GM18517 (cell line): ENCODE results near the gene IQCC.

Experiments
- ATAC-seq: cut with Tn5 transposase; IDR thresholded peaks from one replicate; pipeline ENCODE4 v1.9.1; 2021; ENCODE audit warnings: mild to moderate bottlenecking, moderate library complexity; ENCODE audit not compliant: unreplicated experiment

Gene IQCC

GRCh38 chr1:32195531-32195930 lies 9.9 kb upstream of the IQCC start:
- ATAC-seq: no peak

- ATAC-seq: no peak
Measured at GRCh38 chr1:32195972-32196823, 9.3 kb upstream of the IQCC start.

GRCh38 chr1:32197074-32197473 lies 8.4 kb upstream of the IQCC start:
- no peak for ATAC-seq

DNA sequence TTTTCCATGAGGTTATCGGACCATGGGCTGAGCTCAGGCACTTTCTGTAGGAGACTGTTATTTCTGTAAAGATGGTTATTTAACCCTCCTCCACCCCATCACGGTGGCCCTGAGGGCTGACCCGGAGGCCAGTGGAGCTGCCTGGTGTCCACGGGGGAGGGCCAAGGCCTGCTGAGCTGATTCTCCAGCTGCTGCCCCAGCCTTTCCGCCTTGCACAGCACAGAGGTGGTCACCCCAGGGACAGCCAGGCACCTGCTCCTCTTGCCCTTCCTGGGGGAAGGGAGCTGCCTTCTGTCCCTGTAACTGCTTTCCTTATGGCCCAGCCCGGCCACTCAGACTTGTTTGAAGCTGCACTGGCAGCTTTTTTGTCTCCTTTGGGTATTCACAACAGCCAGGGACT lies 7.6 kb upstream of the IQCC start:
- no peak for ATAC-seq

DNA sequence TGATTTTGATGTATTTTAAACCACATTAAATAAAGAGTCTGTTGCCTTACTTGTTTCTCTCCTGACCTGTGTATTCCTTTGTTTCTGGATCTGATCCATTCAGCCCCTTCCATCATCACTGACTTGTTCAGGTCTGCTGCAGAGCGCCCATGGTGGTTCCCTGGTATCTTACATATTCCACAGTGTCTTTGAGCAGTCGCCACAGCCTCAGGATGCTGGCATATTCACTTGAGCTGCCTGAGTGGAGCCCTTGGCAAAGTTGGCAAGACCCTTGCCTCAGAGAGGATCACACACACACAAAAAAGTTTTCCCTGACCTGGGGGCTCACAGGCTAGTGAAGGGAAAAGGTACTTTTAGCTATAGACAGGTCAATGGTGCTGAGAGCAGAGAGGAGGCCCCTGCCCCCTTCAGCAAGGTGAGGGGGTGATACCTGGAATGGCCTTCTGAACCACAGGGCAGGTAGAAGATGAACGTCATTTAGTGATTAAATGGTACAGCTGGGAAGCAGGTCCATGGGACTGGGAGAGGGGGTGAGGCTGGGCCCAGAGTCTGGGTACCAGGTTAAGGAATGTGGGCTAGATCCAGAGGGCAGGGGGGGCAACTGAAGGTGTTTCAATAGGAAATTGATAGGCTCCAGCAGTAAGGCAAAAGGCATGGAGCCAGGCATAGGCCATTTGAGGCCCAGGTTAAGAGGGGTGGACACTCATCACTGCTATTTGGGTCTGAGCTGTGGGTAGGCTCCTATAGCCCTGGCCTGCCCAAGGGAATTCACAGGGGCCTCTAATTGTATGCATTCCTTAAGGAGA lies 7.0 kb upstream of the IQCC start:
- ATAC-seq: no peak

DNA sequence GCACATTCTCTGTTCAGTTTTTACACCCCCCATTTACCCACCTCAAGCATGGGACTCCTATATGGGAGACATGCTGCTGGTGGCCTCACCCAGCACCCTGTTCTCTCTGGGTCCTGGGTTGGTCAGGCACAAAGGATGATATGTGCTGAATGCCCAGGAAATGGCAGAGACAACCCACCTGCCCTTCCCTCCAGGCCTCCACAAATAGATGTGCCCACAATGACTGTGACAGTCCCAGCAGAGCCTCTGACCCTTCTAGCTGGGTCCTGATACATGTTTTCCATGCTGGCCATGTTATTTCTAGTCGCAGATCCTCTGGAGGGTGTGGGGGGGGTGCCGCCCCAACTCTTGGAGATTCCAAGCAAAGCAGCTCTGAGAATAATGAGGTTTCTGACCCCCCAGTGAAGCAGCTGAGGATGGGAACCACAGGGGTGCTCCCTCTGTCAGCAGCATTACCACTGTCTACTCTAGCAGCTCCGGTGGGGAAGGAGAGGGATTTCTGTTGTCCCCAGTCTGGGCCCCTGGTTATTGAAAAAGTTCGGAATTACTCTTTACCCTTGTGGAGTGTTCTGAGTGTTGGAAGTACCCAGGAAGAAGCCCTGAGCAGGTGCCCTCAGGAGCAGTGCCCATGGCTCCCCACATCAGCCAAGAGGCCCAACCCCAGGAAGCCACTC lies 6.3 kb upstream of the IQCC start:
- no peak for ATAC-seq

DNA sequence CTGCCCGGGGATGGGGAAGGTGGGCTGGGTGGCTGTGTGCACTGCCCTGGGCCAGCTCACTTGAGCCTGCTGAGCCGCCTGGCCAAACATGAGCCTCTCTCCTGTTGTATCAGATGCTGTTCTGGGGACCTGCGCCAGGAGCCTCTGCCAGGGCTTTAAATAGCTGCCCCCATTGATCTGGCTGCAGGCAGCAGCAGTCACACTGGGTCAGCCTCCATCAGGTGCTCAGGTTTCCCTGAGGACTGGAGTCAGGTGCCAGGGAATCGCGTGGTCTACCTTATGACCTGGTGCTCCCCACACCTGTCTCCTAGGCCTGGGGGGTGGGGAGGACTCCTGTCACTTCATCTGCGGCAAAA lies 5.8 kb upstream of the IQCC start:
- no peak for ATAC-seq

DNA sequence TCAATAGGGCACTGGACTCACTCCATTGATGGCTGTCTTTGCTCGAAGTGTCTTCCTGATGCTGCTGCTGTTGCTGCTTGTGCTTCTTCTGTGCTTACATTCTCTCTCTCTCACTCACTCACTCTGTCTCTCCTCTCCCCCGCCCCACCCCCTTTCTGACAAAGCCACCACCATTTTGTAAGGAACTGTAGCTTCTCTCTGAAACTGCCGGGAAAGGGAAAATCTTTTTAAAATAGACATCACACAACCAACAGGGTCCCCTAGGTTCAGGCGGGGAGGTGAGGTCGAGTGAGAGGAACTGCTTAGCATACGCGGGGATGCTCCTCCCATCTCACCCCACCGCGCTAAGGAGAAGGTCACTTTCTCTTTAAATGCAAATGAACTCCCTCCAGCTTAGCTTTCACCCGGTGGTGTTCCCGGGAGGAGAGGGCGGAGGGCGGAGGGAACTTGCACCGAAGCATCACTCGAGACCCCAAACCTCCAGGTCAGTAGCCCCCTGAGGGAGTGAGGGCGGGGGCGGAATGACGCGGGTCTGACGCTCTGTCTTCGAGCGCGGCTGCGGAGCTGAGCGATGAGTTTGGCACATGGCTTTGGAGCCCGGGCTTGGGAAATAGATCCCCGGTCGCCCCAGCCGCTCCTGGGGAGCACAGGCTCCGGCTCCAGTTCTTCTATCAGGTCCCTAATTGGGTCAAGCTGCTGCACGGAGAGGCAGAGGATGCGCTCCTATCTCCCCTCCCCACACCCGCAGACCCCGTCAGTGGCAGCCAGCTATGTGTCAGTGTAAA lies 5.1 kb upstream of the IQCC start, which contains the start of gene CCDC28B:
TSS of gene CCDC28B (plus strand) at position 370 of the 785 bp plus-strand sequence. CDS start 1,341 bp downstream, outside the sequence.
- no peak for ATAC-seq

GRCh38 chr1:32201011-32201855 lies 4.2 kb upstream of the IQCC start:
- ATAC-seq: no peak

- ATAC-seq: no peak
Measured at GRCh38 chr1:32204943-32205361, 519 bp upstream of the IQCC start.

DNA sequence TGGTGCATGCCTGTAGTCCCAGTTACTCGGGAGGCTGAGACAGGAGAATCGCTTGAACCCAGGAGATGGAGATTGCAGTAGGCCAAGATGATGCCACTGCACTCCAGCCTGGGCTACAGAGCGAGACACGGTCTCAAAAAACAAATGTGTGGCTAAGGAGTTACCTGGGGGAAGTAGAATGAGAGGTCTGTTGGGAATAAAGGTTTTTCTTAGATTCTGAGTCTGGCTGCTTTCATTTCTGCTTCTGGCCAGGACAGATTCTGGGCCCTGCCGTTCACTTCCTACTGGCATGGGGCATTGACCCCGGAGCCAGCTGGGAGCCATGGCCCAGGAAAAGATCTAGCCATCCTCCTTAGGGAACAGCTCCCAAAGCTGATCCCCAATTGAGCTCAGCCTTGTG lies 3.0 kb downstream of the IQCC start:
- ATAC-seq: no peak

- ATAC-seq: no peak
Measured at GRCh38 chr1:32208891-32209328, 3.4 kb downstream of the IQCC start, which contains the start of gene DCDC2B. Gene DCDC2B, plus strand, starts transcription at chr1:32209089. Its CDS starts 5 bp downstream, at chr1:32209094.

GRCh38 chr1:32215629-32216480 lies 10.4 kb downstream of the IQCC start:
- ATAC-seq: no peak

- no peak for ATAC-seq
Measured at GRCh38 chr1:32216566-32216965, 11.1 kb downstream of the IQCC start.

DNA sequence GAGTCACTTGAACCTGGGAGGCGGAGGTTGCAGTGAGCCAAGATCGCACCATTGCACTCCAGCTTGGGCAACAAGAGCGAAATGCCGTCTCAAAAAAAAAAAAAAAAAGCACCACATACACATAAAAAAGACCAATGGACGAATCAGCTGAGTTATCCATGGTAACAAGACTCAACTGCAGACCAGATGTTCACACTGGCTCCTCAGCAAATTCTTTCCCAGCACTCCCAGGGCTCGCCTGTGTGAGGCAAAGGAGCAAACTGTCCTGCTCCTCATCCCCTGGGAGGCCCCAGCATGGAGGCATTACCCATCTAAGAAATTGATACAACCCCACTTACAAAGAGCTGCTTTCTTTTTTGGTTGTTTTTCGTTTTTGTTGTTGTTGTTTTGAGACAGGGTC lies 13.6 kb downstream of the IQCC start:
- ATAC-seq: no peak

- no peak for ATAC-seq
Measured at GRCh38 chr1:32220746-32221580, 15.5 kb downstream of the IQCC start.

GRCh38 chr1:32221581-32221979 lies 16.1 kb downstream of the IQCC start:
- ATAC-seq: no peak
